Mucosa of gallbladder (tissue), 1 donor: Measurements from ENCODE around the gene AQP6. TPM values are rescaled to one million over a fixed set of nuclear protein-coding genes. Genes with fewer than 3 reads are reported as not detected.

Source experiments
- DNase-seq: peaks from one replicate; pipeline ENCODE4 v3.0.0-alpha.2; 2020; ENCODE audit warnings: low spot score
- total RNA-seq: library from RNA; stranded (reverse); gene quantifications from one replicate; pipeline ENCODE4 v1.2.1, GENCODE V29; 2021
- donor health status: DM: no; HTN: no; CAD: no.

Gene AQP6
- total RNA-seq, 1 donor from 2014 or later = 0.32 TPM

DNA sequence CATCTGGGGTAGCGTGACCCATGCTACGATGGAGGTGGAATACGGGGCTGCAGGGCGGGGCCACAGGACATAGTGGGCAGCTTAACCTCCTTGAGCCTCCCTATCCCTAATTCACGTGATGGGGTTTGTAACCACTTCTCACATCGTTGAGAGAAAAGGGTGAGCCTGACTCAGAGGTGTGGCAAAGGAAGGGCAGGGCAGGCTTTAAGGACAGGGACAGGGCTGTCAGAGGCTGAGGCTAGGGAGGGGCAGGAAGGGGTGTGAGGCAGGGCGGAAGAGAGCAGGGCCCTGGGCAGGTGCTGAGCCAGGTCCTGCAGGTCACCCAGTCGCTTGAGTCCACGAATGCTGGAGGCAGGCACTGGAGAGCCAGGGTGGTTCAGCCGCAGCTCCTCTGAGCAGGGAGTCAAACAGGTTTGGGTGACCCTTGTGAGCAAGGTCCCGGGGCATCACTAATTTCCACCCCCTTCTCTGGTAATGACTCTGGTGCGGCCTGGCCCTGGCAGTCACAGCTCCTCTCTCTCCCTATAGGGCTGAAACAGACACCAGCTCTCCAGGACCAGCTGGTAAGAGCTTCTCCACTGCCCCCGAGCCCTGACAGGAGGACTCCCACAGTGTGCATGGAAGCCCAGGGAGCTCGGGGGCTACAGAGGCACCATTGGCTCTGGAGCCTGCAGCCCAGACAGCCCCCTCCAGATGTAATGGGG, 29.7 kb upstream of the AQP6 start:
- DNase-seq = no peak

DNA sequence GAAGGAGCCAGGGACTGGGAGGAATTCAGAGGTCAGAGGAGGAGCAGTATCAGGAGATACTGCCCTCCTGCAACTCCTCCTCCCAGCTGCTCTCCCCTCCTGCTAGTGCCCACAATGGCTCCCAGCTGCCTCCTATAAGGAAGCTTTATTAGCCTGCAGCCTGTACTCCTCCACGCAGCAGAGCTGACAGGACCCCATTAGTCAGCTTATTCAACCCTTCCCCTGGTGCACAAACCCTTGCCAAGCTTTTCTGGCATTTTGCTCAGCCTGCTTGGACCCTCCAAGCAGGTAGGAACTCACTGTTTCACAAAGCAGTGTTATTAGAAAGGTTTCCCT, 29.2 kb upstream of the AQP6 start:
- no peak for DNase-seq

DNA sequence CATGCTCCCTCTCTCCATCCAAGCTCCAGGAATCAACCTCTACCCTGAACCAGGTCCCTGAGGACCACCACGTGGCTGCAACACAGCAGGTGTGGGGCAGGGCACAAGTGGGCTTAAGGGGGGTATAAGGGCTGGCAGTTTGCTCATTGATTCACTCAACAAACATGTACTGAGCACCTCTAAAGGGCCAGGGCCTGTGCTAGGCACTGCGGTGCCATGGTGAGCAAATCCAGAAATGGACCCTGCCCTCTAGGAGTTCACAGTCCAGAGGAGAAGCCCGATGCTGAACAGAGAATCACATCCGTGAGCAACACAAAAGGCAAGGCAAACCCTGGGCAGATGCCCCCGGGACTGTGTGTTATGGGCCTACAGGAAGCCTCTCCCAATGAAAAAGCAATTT, 28.7 kb upstream of the AQP6 start:
- no peak for DNase-seq

DNA sequence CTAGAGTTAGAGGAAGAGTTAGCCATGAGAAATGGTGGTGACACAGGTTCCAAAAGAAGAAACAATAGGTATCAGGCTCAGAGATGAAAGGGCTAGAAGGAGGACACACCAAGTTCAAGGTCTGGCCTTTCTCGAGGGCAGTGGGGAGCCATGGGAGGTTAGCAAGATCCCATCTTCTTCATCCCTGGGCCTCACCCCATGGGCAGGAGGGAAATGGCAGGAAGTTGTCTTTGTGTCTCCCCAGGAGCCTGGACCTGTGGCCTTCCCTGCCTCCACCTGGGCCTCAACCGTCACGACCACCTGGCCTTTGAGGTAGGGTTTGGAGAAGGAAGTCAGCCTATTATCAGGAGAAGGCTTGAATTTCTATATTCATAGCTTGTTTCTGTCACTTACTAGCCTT, 28.0 kb upstream of the AQP6 start:
- no peak for DNase-seq

DNA sequence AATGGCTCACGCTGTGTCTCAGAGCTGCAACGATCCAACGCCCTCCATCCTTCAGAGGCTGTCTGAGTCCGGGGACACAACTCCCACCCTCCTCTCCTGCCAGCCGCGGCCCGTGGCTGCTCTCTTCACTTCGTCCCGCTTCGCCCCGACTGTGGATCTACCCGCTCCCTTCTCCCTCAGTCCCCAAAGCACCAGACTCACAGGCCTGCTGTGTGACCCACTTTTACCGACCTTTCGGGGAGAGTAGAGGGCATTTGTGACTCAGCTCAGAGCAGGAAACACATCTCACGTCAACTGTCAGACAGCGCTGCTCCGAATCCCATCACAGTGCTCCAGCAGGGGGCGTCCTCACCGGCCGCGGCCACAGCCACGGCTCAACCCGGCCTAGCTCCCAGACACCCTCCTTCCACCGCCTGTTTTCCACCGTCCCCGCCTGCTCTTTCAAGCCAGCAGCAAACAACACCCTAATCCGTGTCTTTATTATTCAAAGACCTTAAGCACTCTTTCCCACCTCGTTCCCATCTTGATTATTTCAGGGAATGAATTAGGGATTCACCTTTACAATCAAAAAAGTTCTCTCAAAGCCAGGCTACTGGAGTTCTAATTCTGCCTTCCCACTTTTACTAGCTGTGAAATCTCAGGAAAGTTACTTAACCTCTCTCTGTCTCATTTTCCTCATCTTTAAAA, 27.2 kb upstream of the AQP6 start:
- peak; percentile 81 for DNase-seq

DNA sequence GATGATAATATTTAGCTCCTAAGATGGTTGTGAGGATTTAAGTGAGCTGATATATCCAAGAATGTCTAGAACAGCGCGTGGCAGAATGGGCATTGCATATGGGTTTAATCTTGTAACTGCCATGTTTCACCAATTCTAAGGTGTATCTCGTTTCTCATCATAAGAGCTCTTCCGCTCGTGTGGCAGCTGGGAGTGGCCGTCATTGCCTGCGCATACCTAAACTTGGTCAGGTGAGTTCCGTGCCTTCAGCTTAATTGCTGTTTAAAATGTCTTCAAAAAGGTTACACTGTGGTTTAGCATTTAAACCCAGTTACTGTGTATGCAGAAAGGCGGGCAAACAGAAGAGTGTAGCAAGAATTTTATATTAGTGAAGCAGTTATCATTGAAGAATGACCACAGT, 26.7 kb upstream of the AQP6 start:
- no peak for DNase-seq

DNA sequence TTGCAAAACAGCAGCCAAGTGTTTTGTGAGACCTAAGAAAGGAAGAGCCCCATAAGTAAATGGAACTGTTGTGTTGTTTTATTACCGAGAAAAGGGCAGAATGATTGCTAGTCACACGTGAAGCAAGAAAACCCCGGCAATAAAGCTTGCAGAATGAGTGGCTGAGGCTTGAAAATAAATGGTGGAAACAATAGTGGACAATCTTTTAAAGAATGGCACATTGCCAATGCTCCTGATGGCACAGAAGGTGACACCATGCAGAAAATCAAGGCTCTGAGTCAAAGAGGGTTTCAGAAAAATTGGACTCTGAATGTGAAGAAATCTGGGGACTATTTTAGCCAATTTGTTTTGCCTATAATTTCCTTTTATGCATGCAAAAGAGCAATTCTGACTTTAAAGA, 26.2 kb upstream of the AQP6 start:
- DNase-seq = no peak

DNA sequence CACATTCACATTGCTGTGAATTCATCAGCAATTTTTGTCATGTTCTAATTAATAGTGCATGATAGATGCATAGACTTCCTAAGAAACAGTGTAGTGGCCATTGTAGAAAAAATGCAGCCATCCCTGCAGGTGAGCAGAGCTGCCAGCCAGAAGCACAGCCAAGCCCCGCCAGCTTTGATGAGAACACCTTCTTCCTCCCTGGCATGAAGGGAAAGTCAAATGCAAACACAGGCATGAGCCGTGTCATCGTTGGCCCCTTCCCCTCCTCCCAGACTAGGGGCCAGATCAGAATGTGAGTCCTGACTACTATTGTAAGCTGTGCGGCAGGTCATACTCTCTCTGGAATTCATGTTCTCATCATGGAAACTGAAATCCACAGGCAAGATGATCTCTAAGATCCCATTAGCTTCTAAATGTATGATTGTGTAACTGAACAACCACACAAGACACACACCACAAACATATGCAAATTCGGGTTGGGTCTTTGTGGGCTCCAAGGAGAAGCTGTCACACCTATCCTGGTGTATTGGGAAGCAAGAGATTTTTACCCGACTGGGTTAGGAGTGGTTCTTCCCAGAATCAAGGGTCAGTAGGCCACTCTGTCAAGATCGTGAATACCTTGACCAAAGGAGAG, 25.0 kb upstream of the AQP6 start:
- no peak for DNase-seq

DNA sequence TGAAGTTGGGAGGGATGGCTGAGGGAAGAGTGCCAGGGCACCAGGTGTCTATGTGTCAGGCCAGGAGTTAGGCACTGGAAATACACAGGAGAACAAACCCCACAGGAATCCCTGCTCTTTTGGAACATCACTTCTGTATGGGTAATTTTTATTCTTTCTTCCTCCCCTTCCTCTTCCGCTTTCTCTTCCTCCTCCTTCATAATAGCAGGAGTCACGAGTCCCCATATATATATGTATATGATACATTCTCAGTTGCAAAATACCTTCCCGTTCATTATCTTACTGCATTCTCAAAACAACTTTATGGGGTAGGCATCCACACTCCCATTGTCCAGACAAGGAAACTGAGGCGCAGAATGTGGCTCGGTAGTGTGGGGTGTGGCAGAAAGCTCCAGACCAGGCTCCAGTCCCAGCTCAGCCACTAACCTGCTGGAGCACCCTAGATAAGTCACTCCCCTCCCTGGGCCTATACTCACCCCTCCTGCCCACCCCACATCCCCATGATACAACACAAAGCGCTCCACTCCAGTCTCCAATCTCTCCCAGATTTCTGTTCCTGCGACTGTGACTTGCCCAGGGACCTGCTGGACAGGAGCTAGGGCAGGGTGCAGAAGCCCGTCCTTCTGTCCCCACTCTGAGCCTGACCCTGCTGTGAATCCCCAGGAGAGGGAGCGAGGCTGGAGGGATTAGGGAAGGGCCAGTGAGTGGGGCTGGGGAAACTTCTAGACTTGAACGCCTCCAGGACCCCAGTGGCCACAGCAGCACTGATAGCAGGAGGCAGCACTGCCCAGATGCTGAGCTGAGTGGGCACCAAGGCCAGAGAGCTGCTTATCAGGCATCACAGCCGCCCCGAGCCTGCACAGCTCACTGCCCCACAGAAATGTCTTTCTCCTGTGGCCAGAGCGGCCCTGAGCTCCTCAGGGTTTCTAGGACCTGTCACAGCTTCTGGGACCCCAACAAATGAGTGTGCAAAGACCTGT, 23.6 kb upstream of the AQP6 start:
- DNase-seq = no peak

DNA sequence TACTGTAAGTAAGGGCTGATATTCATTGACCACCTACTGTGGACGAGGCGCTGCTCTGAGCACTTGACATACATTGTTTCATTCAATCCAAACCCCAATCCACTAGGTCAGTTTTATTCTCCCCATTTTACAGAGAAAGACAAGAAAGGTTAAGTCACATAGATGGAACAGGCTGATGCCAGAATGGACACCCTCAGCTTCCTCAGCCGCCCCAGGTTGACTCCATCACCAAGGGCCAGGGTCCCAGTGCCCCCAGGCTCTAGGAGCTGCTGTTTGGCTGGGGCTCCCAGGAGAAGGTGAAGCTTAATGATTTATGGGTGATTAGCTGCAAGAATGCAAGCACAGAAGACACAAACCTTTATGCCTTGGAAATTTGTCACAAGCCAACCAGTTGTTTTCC, 22.9 kb upstream of the AQP6 start:
- no peak for DNase-seq

DNA sequence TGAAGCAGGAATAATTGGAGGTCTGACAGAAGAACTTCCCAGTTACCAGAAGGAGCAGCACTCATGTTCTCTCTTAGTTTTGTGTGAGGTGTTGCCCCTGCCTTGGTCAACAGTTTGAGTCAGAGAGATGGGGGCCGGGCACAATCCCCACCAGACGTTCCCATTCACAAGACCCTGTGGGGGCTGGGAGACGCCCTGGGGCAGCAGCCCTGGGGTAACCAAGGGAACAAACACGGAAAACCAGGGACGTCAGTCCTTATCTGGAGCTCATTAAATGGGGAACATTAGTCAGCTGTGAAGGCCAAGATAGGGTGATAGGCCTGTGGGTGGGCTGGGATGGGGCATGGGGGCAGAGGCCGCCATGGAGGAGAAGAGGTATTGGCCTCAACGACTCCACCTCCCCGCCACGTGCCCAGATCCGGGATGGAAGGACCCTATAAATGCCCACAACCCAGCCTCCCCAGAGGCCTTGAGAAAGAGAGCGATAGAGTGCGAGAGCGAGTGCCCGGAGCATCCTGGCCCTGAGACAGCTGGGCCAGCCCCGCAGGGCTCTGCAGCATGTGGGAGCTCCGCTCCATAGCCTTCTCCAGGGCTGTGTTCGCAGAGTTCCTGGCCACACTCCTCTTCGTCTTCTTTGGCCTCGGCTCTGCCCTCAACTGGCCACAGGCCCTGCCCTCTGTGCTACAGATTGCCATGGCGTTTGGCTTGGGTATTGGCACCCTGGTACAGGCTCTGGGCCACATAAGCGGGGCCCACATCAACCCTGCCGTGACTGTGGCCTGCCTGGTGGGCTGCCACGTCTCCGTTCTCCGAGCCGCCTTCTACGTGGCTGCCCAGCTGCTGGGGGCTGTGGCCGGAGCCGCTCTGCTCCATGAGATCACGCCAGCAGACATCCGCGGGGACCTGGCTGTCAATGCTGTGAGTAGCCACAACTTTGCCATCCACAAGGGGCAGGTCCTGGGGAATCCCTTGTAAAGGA, 22.2 kb upstream of the AQP6 start, which contains the start of gene AQP2:
TSS of gene AQP2 (plus strand) at position 465 of the 979 bp plus-strand sequence. CDS start at position 559, 94 bp downstream.
- DNase-seq = no peak

DNA sequence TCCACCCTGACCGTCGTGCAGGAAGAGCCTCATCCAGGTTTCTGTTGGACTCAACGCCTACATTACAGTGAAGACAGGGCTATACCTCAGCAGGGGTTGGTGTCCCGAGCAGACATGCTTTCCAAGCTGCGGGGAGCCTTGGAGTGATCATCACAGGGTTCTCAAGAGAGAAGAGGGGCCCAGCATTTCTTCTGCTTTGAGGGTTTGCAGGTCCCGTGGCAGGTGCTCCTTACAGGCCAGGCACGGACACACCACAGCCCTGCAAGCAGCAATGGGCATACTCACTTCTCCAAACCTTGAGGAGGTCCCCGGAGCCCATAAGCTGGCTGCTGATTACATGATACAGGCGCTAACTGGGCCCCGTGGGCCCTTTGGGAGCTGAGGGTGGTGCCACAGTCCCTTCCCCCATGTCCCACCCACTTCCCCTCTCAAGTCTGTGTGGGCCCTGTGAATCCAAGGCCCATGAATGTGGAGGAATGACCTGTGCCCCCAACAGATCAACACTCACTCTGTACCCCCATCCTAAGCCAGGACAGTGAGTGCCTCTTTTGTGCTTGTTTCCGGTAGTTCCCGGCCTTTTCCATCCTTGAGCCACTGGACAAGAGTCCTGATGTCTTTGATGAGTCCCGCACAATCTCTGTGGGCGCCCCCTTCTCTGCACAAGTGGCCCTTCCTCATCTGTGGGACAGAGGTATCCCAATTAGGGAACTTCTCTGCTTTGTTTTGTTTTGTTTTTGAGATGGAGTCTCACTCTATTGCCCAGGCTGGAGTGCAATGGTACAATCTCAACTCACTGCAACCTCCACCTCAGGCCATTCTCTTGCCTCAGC, 21.1 kb upstream of the AQP6 start:
- no peak for DNase-seq

DNA sequence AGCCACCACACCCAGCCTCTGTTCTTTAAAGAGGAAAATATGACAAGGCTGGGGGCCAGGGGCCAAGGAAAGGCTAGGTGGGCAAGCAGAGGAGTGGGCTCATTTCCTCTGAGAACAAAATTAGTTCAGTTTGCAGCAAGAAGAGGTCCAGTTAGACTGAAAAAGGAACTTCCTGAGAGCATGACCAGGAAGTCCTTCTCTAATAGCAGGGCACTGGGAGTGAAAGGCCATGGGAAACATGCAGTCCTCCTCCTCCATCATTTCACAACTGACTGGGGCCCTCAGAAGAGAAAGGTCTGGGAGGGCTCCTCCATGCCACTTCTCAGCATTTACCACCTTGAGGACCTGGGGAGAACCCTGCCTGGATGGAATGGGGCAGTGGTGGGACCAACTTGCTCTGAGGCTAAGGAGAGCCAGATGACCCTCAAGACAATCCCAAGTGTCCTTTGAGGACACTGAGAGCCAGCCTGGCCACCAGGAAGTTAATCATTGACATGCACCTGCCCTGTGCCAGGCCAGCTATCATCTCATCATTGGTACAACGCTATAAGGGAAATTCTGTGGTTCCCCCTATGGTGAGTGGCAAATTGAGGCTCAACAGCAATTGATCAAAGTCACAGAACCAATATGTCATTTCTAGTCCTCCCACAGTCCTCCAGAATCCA, 20.2 kb upstream of the AQP6 start:
- DNase-seq = no peak

DNA sequence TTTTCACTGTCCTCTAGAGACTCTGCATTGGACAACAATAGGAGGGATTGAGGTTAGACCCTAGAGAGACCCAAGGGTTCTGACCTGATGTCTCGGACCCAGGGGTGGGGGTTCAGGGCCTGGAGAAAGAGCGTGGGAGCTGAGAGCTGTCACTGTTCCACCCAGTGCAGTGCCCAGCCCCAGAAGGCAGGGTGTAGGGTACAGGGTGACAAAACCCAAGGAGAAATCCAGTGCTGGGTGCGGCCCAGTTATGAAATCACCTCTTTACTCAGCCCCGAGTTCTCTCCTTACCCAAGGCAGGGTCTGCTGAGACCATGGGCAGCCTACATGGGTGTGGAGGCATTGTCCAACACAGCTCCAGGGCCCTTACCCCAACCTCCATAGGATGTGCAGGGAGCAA, 19.6 kb upstream of the AQP6 start:
- DNase-seq = no peak

DNA sequence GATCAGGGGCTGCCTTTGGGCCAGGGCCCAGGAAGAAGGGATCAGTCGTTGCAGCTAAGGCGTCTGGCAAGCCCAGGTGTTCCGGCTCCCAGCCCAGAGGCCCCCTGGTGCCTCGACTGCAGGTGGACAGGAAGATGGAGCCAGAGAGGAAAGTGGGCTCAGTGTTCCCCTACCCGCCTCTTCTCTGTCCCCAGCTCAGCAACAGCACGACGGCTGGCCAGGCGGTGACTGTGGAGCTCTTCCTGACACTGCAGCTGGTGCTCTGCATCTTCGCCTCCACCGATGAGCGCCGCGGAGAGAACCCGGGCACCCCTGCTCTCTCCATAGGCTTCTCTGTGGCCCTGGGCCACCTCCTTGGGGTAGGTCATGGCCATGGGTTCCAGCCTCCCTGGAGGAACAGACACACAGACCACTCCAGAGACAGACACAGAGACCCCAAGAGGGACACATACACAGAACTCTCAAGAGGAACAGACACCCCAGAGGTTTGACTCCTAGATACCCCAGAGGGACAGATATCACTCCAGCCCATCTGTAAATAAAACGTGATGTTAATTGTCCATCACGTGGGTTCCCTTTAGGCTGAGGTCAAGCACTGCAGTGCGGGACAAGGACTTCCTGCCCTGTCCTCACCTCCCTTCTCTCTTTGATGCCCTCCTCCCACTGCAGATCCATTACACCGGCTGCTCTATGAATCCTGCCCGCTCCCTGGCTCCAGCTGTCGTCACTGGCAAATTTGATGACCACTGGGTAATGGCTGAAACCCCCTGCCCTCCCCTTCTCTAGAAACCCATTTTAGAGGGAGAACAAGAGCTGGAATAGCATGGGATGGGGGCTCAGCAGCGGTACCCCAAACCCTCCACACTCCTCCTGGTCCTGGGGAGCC, 18.5 kb upstream of the AQP6 start:
- DNase-seq = no peak

DNA sequence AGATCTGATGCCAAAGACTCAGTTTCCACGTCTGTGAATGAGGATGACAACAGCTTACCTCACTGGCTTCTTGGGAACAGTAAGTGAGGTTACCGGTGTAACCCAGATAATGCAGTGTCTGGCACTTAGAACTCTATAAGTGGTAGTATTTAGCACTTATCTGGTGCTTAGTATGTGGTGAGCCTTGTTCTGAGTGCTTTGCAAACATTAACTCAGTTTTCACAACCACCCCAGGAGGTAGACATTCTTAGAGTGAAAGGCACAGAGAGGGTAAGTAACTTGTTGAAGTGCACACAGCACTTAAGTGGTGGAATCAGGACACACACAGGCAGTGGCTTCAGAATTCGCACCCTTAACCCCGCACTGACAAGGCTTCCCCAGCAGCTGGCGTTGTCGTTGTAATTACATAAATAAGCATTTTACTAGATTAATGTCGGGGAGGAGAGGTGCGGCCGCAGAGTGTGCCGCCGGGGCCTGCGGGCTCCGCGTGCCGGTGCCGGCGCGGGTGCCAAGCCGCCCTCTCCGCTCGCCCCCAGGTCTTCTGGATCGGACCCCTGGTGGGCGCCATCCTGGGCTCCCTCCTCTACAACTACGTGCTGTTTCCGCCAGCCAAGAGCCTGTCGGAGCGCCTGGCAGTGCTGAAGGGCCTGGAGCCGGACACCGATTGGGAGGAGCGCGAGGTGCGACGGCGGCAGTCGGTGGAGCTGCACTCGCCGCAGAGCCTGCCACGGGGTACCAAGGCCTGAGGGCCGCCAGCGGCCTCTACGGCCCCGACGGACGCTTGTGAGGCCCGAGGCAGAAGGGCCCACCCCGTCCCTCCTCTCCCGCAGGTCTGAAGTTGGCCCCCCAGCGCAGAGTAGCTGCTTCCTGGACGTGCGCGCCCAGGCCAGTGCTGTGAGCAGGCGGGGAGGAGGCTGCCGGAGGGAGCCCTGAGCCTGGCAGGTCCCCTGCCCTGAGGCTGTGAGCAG, 17.6 kb upstream of the AQP6 start:
- no peak for DNase-seq
